Thyroid gland (tissue), 4 donors: ENCODE data around the gene DDIT3.

Experiments
- CTCF ChIP-seq, 6 experiments: fragments of 200-600 bp in 3 of 6; fragments of 450-650 bp in 3 of 6; sonication (generic) in 3 of 6; IDR thresholded peaks; one replicate each; pipeline ENCODE4 v1.5.1; 2016 to 2019; ENCODE audit warnings: antibody characterized with exemption in 6 of 6, mild to moderate bottlenecking in 2 of 6, inconsistent platforms in 1 of 6, moderate library complexity in 1 of 6
- POLR2A ChIP-seq, 2 donors: fragments of 450-650 bp; IDR thresholded peaks; one replicate each; pipeline ENCODE4 v1.6.1; 2017; ENCODE audit warnings: antibody characterized with exemption in 2 of 2, mild to moderate bottlenecking in 2 of 2, moderate library complexity in 1 of 2

DNA sequence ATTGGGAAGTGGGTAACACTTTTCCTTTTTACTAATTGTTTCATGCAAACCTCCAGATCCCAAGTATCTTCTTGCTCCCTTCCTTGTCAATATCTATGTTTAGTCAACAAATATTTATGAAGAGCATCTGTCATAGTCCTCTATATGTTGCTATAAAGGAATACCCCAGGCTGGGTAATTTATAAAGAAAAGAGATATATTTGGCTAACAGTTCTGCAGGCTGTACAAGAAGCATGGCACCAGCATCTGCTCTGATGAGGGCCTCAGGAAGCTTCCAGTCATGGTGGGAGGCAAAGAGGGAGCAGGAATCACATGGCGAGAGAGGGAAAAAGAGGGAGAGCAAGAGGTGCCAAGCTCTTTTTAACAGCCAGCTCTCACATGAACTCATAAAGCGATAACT lies 34.1 kb upstream of the DDIT3 start:
- TF ChIP-seq CTCF (IDR thresholded peaks at IDR 0.05) (no peak), POLR2A (IDR thresholded peaks at IDR 0.05) (no peak)
